MM.1S (cell line): ENCODE results near the gene FGF23.

Source experiments
- DNase-seq: peaks from one replicate; pipeline ENCODE4 v3.0.0-alpha.2; 2015
- H2AFZ ChIP-seq: fragments of 300-600 bp; sonication (generic); 2 replicates; pipeline ENCODE4 v1.6.0; 2016; ENCODE audit warnings: antibody characterized with exemption, low read length
- H3F3A ChIP-seq: fragments of 300-600 bp; sonication (generic); 2 replicates; pipeline ENCODE4 v1.6.1; 2016; ENCODE audit warnings: mild to moderate bottlenecking, antibody characterized with exemption, low read length, moderate library complexity, mixed read lengths; ENCODE audit not compliant: insufficient read depth
- H3K27ac ChIP-seq: fragments of 300-600 bp; sonication (generic); 2 replicates; pipeline ENCODE4 v1.5.1; 2016; ENCODE audit warnings: mild to moderate bottlenecking, low read length
- H3K27me3 ChIP-seq: fragments of 300-600 bp; sonication (generic); replicated peaks from 2 replicates; pipeline ENCODE4 v1.6.0; 2016; ENCODE audit warnings: low read length; ENCODE audit not compliant: insufficient read depth
- H3K36me3 ChIP-seq: fragments of 300-600 bp; sonication (generic); replicated peaks from 2 replicates; pipeline ENCODE4 v1.6.1; 2016; ENCODE audit warnings: mild to moderate bottlenecking, low read length, mixed read lengths; ENCODE audit not compliant: insufficient read depth
- H3K4me1 ChIP-seq: fragments of 300-600 bp; sonication (generic); 2 replicates; pipeline ENCODE4 v1.6.1; 2016; ENCODE audit warnings: low read length, mixed read lengths
- H3K4me2 ChIP-seq: fragments of 300-600 bp; sonication (generic); 2 replicates; pipeline ENCODE4 v1.6.0; 2016; ENCODE audit warnings: low read depth, low read length
- H3K4me3 ChIP-seq: fragments of 300-600 bp; sonication (generic); 2 replicates; pipeline ENCODE4 v1.5.1; 2016; ENCODE audit warnings: low read length, mixed read lengths
- H3K79me2 ChIP-seq: fragments of 300-600 bp; sonication (generic); 2 replicates; pipeline ENCODE4 v1.6.1; 2016; ENCODE audit warnings: mixed run types, low read length, mixed read lengths
- H3K9ac ChIP-seq: fragments of 300-600 bp; sonication (generic); 2 replicates; pipeline ENCODE4 v1.6.1; 2016; ENCODE audit warnings: low read length, mixed read lengths
- H3K9me2 ChIP-seq: fragments of 300-600 bp; sonication (generic); replicated peaks from 2 replicates; pipeline ENCODE4 v1.6.1; 2016; ENCODE audit warnings: mild to moderate bottlenecking, low read length, mixed read lengths; ENCODE audit not compliant: insufficient read depth
- H3K9me3 ChIP-seq: fragments of 300-600 bp; sonication (generic); replicated peaks from 2 replicates; pipeline ENCODE4 v1.6.1; 2016; ENCODE audit warnings: mild to moderate bottlenecking, low read length, mixed read lengths; ENCODE audit not compliant: insufficient read depth
- H4K20me1 ChIP-seq: fragments of 300-600 bp; sonication (generic); 2 replicates; pipeline ENCODE4 v1.6.1; 2016; ENCODE audit warnings: mild to moderate bottlenecking, low read length, moderate library complexity, mixed read lengths; ENCODE audit not compliant: insufficient read depth
- EZH2 ChIP-seq: fragments of 300-600 bp; sonication (generic); optimal IDR thresholded peaks from 2 replicates; pipeline ENCODE3; 2017; ENCODE audit warnings: low read depth, mild to moderate bottlenecking, antibody characterized with exemption, low read length, mixed read lengths
- EZH2phosphoT487 ChIP-seq: fragments of 300-600 bp; sonication (generic); IDR thresholded peaks from 2 replicates; pipeline ENCODE4 v1.6.1; 2018; ENCODE audit warnings: antibody characterized with exemption, low read length
- TF ChIP-seq, protein P1 (sequence below): fragments of 300-600 bp; sonication (generic); IDR thresholded peaks from 2 replicates; pipeline ENCODE4 v1.5.1; 2016; ENCODE audit warnings: antibody characterized with exemption, low read length, mixed read lengths

FGF23 gene

DNA sequence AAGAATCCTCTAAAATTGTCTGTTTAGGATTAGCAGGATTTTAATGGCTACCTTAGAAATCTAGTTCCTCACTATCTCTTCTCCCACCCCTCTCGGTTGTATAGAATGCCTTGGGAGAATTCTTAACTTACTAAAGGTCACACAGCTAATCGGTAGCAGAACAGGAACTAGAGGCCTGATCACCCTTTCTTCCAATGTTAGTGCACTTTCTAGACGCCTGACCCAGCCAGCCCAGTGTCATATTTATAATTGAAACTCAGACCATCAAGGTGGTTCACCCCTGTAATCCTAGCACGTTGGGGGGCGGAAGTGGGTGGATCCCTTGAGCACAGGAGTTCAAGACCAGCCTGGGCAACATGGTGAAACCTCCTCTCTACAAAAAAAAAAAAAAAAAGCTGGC lies 56.8 kb downstream of the FGF23 start:
- no peak for DNase-seq
- no peaks in the 10 kb centered on the region for H3K36me3 ChIP-seq
- no peaks in the 10 kb centered on the region for H3K9me2 ChIP-seq
- peaks cover 3% of the 10 kb centered on the region; the same call in 1 of the 2 replicates for H3K79me2 ChIP-seq
- no peaks in the 10 kb centered on the region for H4K20me1 ChIP-seq
- H3K4me3 ChIP-seq, result no peak overlapping the region
- no peak overlapping the region for H2AFZ ChIP-seq
- H3K4me1 ChIP-seq, result peaks cover 4% of the 10 kb centered on the region; the same call in 1 of the 2 replicates
- H3F3A ChIP-seq, result no peaks in the 10 kb centered on the region; the same call in 1 of the 2 replicates
- no peak overlapping the region for H3K4me2 ChIP-seq
- no peak overlapping the region for H3K27ac ChIP-seq
- no peak overlapping the region for H3K9ac ChIP-seq
- TF ChIP-seq EZH2, result no peak
- TF ChIP-seq, protein P1, sequence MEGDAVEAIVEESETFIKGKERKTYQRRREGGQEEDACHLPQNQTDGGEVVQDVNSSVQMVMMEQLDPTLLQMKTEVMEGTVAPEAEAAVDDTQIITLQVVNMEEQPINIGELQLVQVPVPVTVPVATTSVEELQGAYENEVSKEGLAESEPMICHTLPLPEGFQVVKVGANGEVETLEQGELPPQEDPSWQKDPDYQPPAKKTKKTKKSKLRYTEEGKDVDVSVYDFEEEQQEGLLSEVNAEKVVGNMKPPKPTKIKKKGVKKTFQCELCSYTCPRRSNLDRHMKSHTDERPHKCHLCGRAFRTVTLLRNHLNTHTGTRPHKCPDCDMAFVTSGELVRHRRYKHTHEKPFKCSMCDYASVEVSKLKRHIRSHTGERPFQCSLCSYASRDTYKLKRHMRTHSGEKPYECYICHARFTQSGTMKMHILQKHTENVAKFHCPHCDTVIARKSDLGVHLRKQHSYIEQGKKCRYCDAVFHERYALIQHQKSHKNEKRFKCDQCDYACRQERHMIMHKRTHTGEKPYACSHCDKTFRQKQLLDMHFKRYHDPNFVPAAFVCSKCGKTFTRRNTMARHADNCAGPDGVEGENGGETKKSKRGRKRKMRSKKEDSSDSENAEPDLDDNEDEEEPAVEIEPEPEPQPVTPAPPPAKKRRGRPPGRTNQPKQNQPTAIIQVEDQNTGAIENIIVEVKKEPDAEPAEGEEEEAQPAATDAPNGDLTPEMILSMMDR, result no peak
- TF ChIP-seq EZH2phosphoT487, result no peak
- no peaks in the 10 kb centered on the region for H3K9me3 ChIP-seq
- no peaks in the 10 kb centered on the region for H3K27me3 ChIP-seq

DNA sequence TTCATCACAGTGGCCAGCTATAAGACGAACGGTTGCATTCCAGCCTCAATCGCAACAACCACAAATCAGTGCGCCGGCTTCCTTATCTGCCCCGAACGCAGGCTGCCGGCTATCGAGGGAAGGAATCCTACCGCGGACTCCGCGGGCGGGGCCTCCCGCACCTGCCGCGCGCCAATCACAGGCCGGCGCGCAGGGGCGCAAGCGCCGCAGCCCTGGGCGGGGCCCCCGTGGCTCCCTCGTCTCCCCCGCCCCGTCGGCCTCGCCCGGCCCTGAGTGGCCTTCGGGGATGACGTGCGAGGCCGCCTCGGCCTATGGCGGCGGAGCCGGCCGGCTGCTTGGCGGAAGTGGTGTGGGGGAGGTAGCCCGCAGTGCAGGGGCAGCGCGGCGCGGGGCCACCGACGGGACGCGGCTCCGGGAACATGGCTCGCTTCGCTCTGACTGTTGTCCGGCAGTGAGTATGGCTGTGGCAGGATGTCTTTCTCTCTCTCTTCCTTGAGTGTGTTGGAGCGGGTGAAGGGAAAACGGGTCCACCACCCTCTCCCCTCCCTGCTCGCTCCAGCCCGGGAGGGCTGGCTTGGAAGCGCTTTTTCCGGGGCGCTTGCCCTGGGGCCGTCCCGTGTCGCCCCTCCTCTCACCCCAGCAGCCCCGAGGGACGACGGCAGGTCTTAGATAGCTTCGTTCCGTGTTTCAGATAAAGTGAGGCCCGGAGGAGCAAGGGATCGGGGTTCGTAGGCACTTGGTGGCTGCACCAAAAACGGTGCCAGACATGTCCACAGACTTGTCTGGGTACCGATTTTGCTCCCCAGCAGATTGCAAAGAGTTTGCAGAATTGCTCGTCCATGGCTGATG lies 58.4 kb downstream of the FGF23 start, which contains the start of gene TIGAR:
TIGAR (plus strand) TSS at position 361 of the 849 bp plus-strand sequence; CDS start at position 420, 59 bp downstream.
- Histone ChIP-seq H3K27ac (peak within 1 kb of the TSS; percentile 45; the same call in 1 of the 2 replicates), H3K9me3 (no peaks in the 10 kb centered on the region), H3K36me3 (no peaks in the 10 kb centered on the region), H4K20me1 (no peaks in the 10 kb centered on the region), H3K4me1 (peaks cover 4% of the 10 kb centered on the region; the same call in 1 of the 2 replicates), H3K79me2 (peaks cover 3% of the 10 kb centered on the region; the same call in 1 of the 2 replicates), H3F3A (no peaks in the 10 kb centered on the region; the same call in 1 of the 2 replicates), H3K9me2 (no peaks in the 10 kb centered on the region), H2AFZ (peak within 1 kb of the TSS; percentile 96), H3K27me3 (no peaks in the 10 kb centered on the region), H3K4me2 (peak within 1 kb of the TSS; percentile 94), H3K4me3 (peak within 1 kb of the TSS; percentile 88), H3K9ac (peak within 1 kb of the TSS; percentile 78)
- TF ChIP-seq EZH2phosphoT487, result no peak
- TF ChIP-seq EZH2, result no peak
- TF ChIP-seq, protein P1, result no peak
- DNase-seq, result peak; percentile 97

DNA sequence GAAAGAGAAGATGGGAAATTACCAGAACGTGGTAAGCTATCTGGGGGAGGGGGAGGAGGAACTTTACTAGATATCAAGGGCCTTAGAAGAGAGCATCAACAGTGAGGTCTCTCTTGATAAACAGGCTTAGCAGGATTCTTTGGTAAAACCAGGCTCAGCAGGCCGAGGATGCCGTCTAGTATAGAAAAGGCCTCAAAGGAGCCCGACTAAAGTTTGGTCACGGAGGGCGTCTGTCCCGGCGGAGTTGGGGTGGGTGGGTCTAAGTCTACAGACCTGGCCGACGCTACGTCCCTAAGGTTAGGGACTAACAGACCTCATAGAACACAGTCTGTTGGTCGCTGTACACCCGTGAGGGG lies 59.0 kb downstream of the FGF23 start:
- H3K36me3 ChIP-seq, result no peaks in the 10 kb centered on the region
- no peaks in the 10 kb centered on the region for H4K20me1 ChIP-seq
- no peak for DNase-seq
- no peaks in the 10 kb centered on the region for H3K27me3 ChIP-seq
- peak overlapping the region; percentile 37; the same call in 1 of the 2 replicates for H3K9ac ChIP-seq
- H3F3A ChIP-seq, result no peaks in the 10 kb centered on the region; the same call in 1 of the 2 replicates
- peak overlapping the region; percentile 89 for H2AFZ ChIP-seq
- H3K79me2 ChIP-seq, result peaks cover 3% of the 10 kb centered on the region; the same call in 1 of the 2 replicates
- peaks cover 4% of the 10 kb centered on the region; the same call in 1 of the 2 replicates for H3K4me1 ChIP-seq
- TF ChIP-seq EZH2 (no peak), EZH2phosphoT487 (no peak)
- TF ChIP-seq, protein P1, result no peak
- H3K27ac ChIP-seq, result peak overlapping the region; percentile 40; the same call in 1 of the 2 replicates
- H3K9me2 ChIP-seq, result no peaks in the 10 kb centered on the region
- H3K4me2 ChIP-seq, result peak overlapping the region; percentile 83
- peak overlapping the region; percentile 75 for H3K4me3 ChIP-seq
- no peaks in the 10 kb centered on the region for H3K9me3 ChIP-seq
